Endodermal cell (in vitro differentiated cells): Measurements from ENCODE around the gene ATXN1. TPM values are rescaled to one million over a fixed set of nuclear protein-coding genes. Genes with fewer than 3 reads are reported as not detected.
A peak's percentile ranks its signal among the peaks of the same experiment; 100 is the strongest.

Experiments used
- DNase-seq: peaks from one replicate; pipeline ENCODE4 v3.0.0-alpha.2; 2017
- H3K27ac ChIP-seq: 2 replicates; pipeline ENCODE4 v1.5.1; 2013; ENCODE audit warnings: mild to moderate bottlenecking, low read depth, low read length, moderate library complexity
- H3K27me3 ChIP-seq: 2 replicates; pipeline ENCODE4 v1.6.1; 2013; ENCODE audit warnings: mild to moderate bottlenecking, low read length, moderate library complexity; ENCODE audit not compliant: insufficient read depth, control insufficient read depth, poor library complexity, severe bottlenecking
- H3K36me3 ChIP-seq: 2 replicates; pipeline ENCODE4 v1.7.0; 2013; ENCODE audit warnings: mild to moderate bottlenecking, low read length, moderate library complexity; ENCODE audit not compliant: control insufficient read depth, insufficient read depth
- H3K4me1 ChIP-seq: one replicate; pipeline ENCODE4 v1.7.0; 2013; ENCODE audit warnings: low read length; ENCODE audit not compliant: control insufficient read depth, insufficient read depth
- H3K4me3 ChIP-seq: 2 replicates; pipeline ENCODE4 v1.5.1; 2013; ENCODE audit warnings: mild to moderate bottlenecking, low read length, moderate library complexity
- H3K9ac ChIP-seq: 2 replicates; pipeline ENCODE4 v1.6.1; 2013; ENCODE audit warnings: mild to moderate bottlenecking, low read length, moderate library complexity; ENCODE audit not compliant: poor library complexity, severe bottlenecking; ENCODE audit errors: extremely low read depth
- H3K9me3 ChIP-seq: 2 replicates; pipeline ENCODE4 v1.6.1; 2013; ENCODE audit warnings: mild to moderate bottlenecking, low read length, moderate library complexity; ENCODE audit not compliant: control insufficient read depth
- H3K27ac Mint-ChIP-seq: 2 replicates; pipeline ENCODE4 v1.8.0; 2020; ENCODE audit warnings: mixed read lengths
- H3K27me3 Mint-ChIP-seq: 2 replicates; pipeline ENCODE4 v1.8.0; 2021; ENCODE audit warnings: mild to moderate bottlenecking, mixed read lengths; ENCODE audit not compliant: insufficient read depth
- H3K36me3 Mint-ChIP-seq: 2 replicates; pipeline ENCODE4 v1.8.0; 2020; ENCODE audit warnings: low read depth, mixed read lengths
- H3K4me1 Mint-ChIP-seq: 2 replicates; pipeline ENCODE4 v1.8.0; 2020; ENCODE audit warnings: mixed read lengths
- H3K4me3 Mint-ChIP-seq: 2 replicates; pipeline ENCODE4 v1.8.0; 2020; ENCODE audit warnings: mild to moderate bottlenecking, moderate library complexity, mixed read lengths
- H3K9me3 Mint-ChIP-seq: 2 replicates; pipeline ENCODE4 v1.8.0; 2020; ENCODE audit warnings: mild to moderate bottlenecking, mixed read lengths
- CTCF ChIP-seq: fragments of 200-600 bp; sonication (generic); conservative IDR thresholded peaks from 2 replicates; pipeline ENCODE4 v1.5.0; 2021; ENCODE audit warnings: antibody characterized with exemption, mild to moderate bottlenecking
- WGBS, 2 experiments: methylation state at CpG; one replicate each; pipeline versions ENCODE4 v1.1.5 to v1.1.7; 2013; ENCODE audit warnings: missing lambda C conversion rate in 2 of 2, mixed read lengths in 1 of 2; ENCODE audit not compliant: insufficient coverage in 1 of 2, insufficient read length in 1 of 2; 5-methylcytosine and 5-hydroxymethylcytosine counted together
- total RNA-seq, 2 donors: library from RNA; stranded (reverse); fragmentation: NEBNext Ultra II Directional in 1 of 2; extraction: Animal tissue kit (Norgen Biotek cat#: 25700) in 1 of 2; gene quantifications; 2 replicates in 1 of 2; 3 replicates in 1 of 2; pipeline ENCODE4 v1.2.1, GENCODE V29; 2021

ATXN1 gene
- total RNA-seq, 2 donors from 2014 or later: 10.4 to 15.9 TPM

- Histone ChIP-seq H3K4me1 (peaks cover 3% of the 10 kb centered on the region), H3K4me3 (no peak overlapping the region), H3K27me3 (peaks cover 2% of the 10 kb centered on the region), H3K9me3 (no peaks in the 10 kb centered on the region), H3K9ac (no peak overlapping the region), H3K36me3 (no peaks in the 10 kb centered on the region), H3K27ac (no peak overlapping the region)
- 93% methylated on average over 3 of the region's 3 CpGs; no CpG with 5 or more reads in 1 of the 2 experiments for WGBS, 2 experiments
- Mint-ChIP-seq H3K4me3 (no peak overlapping the region), H3K9me3 (no peaks in the 10 kb centered on the region), H3K36me3 (no peaks in the 10 kb centered on the region), H3K4me1 (peaks cover 4% of the 10 kb centered on the region), H3K27me3 (no peaks in the 10 kb centered on the region), H3K27ac (no peak overlapping the region)
- no peak for DNase-seq
- TF ChIP-seq CTCF: peak; percentile 65
Observed at GRCh38 chr6:16764188-16764950, 3.1 kb upstream of the ATXN1 start.

DNA sequence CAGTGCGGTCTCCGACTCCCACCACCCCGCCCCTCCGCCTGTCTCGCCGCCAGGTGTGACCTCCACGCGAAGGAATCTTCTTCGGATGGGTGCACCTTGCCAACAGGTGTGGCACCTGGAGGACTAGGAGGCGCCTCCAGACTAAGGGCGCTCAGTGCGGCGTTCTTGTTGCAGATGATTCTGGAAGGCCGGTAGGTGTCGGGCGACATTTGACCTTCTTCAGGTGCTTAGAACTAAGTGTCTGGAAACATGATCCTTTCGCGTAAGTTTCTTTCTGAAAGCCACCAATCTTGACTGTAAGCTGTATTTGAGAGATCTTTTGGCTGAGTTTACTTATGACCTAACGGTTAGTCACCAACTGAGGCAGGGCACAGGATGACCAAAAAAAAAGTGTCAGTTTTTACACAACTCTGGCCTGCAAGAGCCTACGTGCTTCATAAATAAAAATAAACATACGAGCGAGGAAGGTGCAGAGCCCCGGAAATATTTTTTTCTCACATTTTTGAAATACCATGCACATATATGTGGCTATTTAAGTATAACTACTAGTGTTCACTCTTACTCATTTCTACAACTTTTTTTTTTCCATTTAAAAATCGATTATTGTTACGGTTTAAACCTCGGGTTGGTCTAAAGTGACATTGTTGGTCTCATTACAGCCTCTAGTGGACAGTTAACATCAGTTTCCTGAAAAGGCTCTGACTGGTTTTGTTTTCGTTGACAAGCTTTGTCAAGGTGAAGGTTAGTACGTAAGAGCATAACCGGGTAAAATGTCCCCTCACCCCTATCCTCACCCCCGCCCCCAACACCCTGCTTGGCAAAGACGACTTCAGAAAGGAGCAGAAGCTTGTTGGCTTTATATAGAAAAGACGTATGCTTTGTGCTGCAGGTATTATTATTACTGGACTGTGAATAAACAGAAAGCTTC, 1.6 kb upstream of the ATXN1 start:
- Mint-ChIP-seq H3K4me3 (peak overlapping the region; percentile 84), H3K27me3 (peaks cover 3% of the 10 kb centered on the region)

More for the DNA sequence above, 1.6 kb upstream of the ATXN1 start:
- 5% methylated on average over 14 to 29 of the region's 32 CpGs for WGBS, 2 experiments
- Mint-ChIP-seq H3K36me3 (no peaks in the 10 kb centered on the region), H3K4me1 (peaks cover 14% of the 10 kb centered on the region), H3K27ac (peak overlapping the region; percentile 80), H3K9me3 (no peaks in the 10 kb centered on the region)
- no peaks in the 10 kb centered on the region for H3K36me3 ChIP-seq
- H3K27ac ChIP-seq: no peak overlapping the region
- H3K9me3 ChIP-seq: no peaks in the 10 kb centered on the region
- peak overlapping the region; percentile 70 for H3K9ac ChIP-seq
- peak overlapping the region; percentile 87 for H3K4me3 ChIP-seq
- DNase-seq: peak; percentile 80
- H3K4me1 ChIP-seq: peaks cover 9% of the 10 kb centered on the region
- peaks cover 9% of the 10 kb centered on the region for H3K27me3 ChIP-seq
- peak; percentile 77 for TF ChIP-seq CTCF
